Measurements from ENCODE around the gene CTR9.

GRCh38 chr11:10750838-10751580 is at the start of gene CTR9:
- no peak for TF ChIP-seq EZH2 (optimal IDR thresholded peaks at IDR 0.05; ENCODE audit: low read depth, low read length)
- peak; percentile 22; the same call in 1 of the 2 replicates for TF ChIP-seq CTCF (IDR thresholded peaks at IDR 0.05; ENCODE audit: low read length)
